Measurements from ENCODE around the gene AGBL4.
A peak's percentile ranks its signal among the peaks of the same experiment; 100 is the strongest.

AGBL4 gene

GRCh38 chr1:49358036-49358435, 665.7 kb downstream of the AGBL4 start:
- TF ChIP-seq, protein P1, sequence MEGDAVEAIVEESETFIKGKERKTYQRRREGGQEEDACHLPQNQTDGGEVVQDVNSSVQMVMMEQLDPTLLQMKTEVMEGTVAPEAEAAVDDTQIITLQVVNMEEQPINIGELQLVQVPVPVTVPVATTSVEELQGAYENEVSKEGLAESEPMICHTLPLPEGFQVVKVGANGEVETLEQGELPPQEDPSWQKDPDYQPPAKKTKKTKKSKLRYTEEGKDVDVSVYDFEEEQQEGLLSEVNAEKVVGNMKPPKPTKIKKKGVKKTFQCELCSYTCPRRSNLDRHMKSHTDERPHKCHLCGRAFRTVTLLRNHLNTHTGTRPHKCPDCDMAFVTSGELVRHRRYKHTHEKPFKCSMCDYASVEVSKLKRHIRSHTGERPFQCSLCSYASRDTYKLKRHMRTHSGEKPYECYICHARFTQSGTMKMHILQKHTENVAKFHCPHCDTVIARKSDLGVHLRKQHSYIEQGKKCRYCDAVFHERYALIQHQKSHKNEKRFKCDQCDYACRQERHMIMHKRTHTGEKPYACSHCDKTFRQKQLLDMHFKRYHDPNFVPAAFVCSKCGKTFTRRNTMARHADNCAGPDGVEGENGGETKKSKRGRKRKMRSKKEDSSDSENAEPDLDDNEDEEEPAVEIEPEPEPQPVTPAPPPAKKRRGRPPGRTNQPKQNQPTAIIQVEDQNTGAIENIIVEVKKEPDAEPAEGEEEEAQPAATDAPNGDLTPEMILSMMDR (conservative IDR thresholded peaks at IDR 0.05): no peak
- no peak overlapping the region for H3K27ac ChIP-seq

DNA sequence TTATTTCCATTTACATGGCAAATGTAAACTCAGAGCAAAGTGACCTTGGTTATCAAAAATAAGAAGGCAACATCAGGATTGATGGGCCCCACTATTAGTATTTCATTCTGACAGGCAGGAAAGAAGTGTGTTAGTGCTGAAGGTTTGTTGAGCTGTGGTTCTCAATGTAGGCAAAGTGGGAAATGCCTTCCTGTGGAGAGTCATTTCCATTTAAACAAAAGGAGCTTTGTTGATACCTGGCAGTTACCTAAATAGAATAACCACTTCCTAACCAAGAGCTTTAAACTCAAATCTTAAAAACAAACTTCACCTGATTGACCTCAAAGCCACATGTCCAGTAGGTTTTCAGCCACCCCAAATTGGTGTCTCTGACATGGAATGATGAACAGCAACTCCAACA, 667.2 kb downstream of the AGBL4 start:
- no peak overlapping the region for H3K27ac ChIP-seq
- TF ChIP-seq, protein P1 (conservative IDR thresholded peaks at IDR 0.05): no peak

GRCh38 chr1:49351768-49352167, 672.0 kb downstream of the AGBL4 start:
- TF ChIP-seq, protein P1 (conservative IDR thresholded peaks at IDR 0.05): no peak
- H3K27ac ChIP-seq: no peak overlapping the region

DNA sequence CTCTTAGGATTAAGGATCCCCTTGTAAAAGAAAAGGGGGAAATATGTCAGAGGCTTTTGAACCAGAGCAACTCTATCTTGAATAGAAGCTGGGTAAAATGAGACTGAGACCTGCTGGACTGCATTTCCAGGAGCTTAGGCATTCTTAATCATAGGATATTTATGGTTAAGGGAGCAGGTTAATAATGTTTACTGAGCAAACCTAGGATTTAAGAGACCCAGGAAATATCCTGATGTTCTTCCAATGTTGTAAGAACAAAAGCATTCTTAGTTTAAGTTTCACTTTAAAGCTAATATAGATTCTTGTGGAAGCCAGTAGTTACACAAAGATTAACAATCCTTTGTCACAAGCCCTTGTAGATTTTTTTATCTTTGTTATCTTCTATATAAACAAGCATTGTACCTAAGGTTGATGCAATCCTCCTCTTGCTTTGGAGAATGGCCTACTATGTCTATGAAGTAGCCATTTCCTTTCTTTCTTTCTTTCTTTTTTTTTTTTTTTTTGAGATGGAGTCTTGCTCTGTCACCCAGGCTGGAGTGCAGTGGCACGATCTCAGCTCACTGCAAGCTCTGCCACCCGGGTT, 676.9 kb downstream of the AGBL4 start:
- TF ChIP-seq, protein P1 (conservative IDR thresholded peaks at IDR 0.05): no peak
- H3K27ac ChIP-seq: peak overlapping the region; percentile 94

DNA sequence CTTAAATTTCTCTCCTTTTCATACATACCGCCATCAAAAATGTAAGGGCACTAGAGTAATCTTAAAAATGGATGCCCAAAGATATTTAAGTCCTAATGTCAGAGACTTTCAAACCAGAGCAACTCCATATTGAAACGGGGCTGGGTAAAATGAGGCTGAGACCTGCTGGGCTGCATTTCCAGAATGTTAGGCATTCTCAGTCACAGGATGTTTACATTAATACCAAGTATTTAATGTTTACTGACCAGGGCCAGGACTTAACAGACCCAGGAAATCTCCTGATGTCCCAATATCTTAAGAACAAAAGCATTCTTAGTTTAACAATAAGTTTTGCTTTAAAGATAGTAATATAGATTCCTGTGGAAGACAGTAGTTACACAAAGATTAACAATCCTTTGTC, 683.2 kb downstream of the AGBL4 start:
- H3K27ac ChIP-seq: no peak overlapping the region
- TF ChIP-seq, protein P1 (conservative IDR thresholded peaks at IDR 0.05): no peak

- TF ChIP-seq, protein P1 (conservative IDR thresholded peaks at IDR 0.05): no peak
- no peak overlapping the region for H3K27ac ChIP-seq
Observed at GRCh38 chr1:49339043-49339442, 684.7 kb downstream of the AGBL4 start.

- TF ChIP-seq, protein P1 (conservative IDR thresholded peaks at IDR 0.05): no peak
- H3K27ac ChIP-seq: no peak overlapping the region
Observed at GRCh38 chr1:49337251-49337650, 686.5 kb downstream of the AGBL4 start.
